K562 (cell line): Measurements from ENCODE around the gene MMP24OS.

Experiments
- DPF2 ChIP-seq: fragments of 450-650 bp; IDR thresholded peaks from 2 replicates; pipeline ENCODE4 v1.6.1; 2016
- E2F5 ChIP-seq: sonication (generic); formaldehyde crosslinking; IDR thresholded peaks from 2 replicates; pipeline ENCODE4 v1.8.0; 2022; ENCODE audit warnings: mild to moderate bottlenecking, missing genetic modification reagents
- EZH2 ChIP-seq: IDR thresholded peaks from 2 replicates; pipeline ENCODE4 v1.6.1; 2012; ENCODE audit warnings: low read depth, mild to moderate bottlenecking, inconsistent platforms, low read length, borderline replicate concordance
- FOXO4 ChIP-seq: fragments of 450-650 bp; formaldehyde crosslinking; IDR thresholded peaks from 2 replicates; pipeline ENCODE4 v1.4.0; 2020; ENCODE audit warnings: mild to moderate bottlenecking, moderate library complexity
- TAF1 ChIP-seq: IDR thresholded peaks from 2 replicates; pipeline ENCODE4 v1.6.1; 2011; ENCODE audit warnings: mild to moderate bottlenecking, low read length, moderate library complexity; ENCODE audit not compliant: insufficient read depth, control insufficient read depth, severe bottlenecking; ENCODE audit errors: extremely low read depth

- TF ChIP-seq DPF2: no peak
- TF ChIP-seq E2F5 (CRISPR knock-in tag): no peak
- no peak for TF ChIP-seq EZH2
- TF ChIP-seq FOXO4 (CRISPR knock-in tag): no peak
- no peak for TF ChIP-seq TAF1
Observed at GRCh38 chr20:35243317-35243716, 34.6 kb downstream of the MMP24OS start.
